T-helper 1 cell treated with Interleukin-12 subunit alpha and Interleukin-12 subunit beta and Interleukin-4 antibody, amounts not matched to agents 30 μg/mL and 1 μg/mL, for 36 hours (primary cell): ENCODE data around the gene SURF6.
"Not testable (repeated sequence)": the region's sequence is repeated elsewhere in the genome, so short reads cannot be mapped to it uniquely, and the experiment has no call there.

Experiments used
- H3K27ac Mint-ChIP-seq: one replicate; pipeline ENCODE4 v1.8.0; 2021; ENCODE audit warnings: mild to moderate bottlenecking, mixed read lengths
- H3K27me3 Mint-ChIP-seq: one replicate; pipeline ENCODE4 v1.8.0; 2021; ENCODE audit warnings: low read depth, mixed read lengths
- H3K36me3 Mint-ChIP-seq: one replicate; pipeline ENCODE4 v1.8.0; 2021; ENCODE audit warnings: low read depth, mixed read lengths
- H3K4me1 Mint-ChIP-seq: one replicate; pipeline ENCODE4 v1.8.0; 2021; ENCODE audit warnings: low read depth, mixed read lengths
- H3K4me3 Mint-ChIP-seq: one replicate; pipeline ENCODE4 v1.8.0; 2021; ENCODE audit warnings: mild to moderate bottlenecking, moderate library complexity, mixed read lengths
- H3K9me3 Mint-ChIP-seq: one replicate; pipeline ENCODE4 v1.8.0; 2021; ENCODE audit warnings: mixed read lengths

The SURF6 gene

DNA sequence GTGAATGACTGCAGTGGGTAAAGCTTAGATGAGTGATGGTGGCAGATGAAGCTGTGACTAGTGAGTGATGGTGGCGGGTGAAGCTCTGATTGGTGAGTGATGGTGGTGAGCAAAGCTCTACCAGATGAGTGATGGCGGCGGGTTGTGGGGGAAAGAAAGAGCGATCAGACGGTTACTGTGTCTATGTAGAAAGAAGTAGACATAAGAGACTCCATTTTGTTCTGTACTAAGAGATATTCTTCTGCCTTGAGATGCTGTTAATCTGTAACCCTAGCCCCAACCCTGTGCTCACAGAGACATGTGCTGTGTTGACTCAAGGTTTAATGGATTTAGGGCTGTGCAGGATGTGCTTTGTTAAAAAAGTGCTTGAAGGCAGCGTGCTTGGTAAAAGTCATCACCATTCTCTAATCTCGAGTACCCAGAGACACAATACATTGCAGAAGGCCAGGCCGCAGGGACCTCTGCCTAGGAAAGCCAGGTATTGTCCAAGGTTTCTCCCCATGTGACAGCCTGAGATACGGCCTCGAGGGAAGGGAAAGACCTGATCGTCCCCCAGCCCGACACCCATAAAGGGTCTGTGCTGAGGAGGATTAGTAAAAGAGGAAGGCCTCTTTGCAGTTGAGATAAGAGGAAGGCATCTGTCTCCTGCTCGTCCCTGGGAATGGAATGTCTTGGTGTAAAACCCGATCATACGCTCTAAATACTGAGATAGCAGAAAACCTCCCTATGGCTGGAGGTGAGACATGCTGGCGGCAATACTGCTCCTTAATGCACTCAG is 52.5 kb downstream of the SURF6 start:
- H3K4me3 Mint-ChIP-seq, H3K9me3 Mint-ChIP-seq, H3K4me1 Mint-ChIP-seq, H3K27ac Mint-ChIP-seq, H3K36me3 Mint-ChIP-seq: not testable (repeated sequence)
- peaks cover 11% of the 10 kb centered on the region for H3K27me3 Mint-ChIP-seq

DNA sequence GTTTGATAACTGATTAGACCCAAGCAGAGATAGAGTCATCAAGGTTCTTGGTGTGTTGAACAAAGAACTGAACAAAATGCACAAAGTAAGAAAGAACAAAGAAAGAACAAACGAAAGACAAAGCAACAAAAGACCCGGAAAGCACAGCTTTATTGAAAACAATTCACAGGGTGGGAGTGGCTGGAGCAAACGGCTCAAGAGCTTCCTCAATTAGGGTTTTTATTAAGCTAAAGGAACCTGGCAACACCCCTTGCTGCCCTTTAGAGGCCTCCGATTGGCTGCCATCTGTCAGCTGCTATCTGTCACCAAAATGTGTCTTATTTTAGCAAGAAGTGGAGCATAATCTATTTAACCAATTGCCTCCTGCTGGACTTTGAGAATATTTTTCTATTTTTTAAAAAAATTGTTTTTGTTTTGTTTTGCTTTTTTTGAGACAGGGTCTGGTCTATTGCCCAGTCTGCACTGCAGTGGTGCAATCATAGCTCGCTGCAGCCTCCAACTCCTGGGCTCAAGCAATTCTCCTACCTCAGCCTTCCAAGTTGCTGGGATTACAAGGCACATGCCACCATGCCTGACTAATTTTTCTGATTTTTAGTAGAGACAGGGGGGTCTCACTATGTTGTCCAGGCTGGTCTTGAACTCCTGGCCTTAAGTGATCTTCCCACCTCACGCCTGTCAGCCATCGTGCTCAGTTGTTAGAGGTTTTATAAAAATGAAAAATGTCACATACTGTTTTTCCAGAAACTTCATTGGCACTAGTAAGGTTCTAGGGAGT is 53.3 kb downstream of the SURF6 start:
- Mint-ChIP-seq H3K27ac (no peak overlapping the region), H3K4me1 (no peaks in the 10 kb centered on the region), H3K27me3 (peaks cover 18% of the 10 kb centered on the region), H3K36me3 (no peaks in the 10 kb centered on the region), H3K4me3 (no peak overlapping the region), H3K9me3 (no peaks in the 10 kb centered on the region)

GRCh38 chr9:133280392-133280791 is 55.6 kb downstream of the SURF6 start:
- no peak overlapping the region for H3K27ac Mint-ChIP-seq
- H3K27me3 Mint-ChIP-seq: peaks cover 31% of the 10 kb centered on the region
- H3K9me3 Mint-ChIP-seq: no peaks in the 10 kb centered on the region
- H3K36me3 Mint-ChIP-seq: no peaks in the 10 kb centered on the region
- no peak overlapping the region for H3K4me3 Mint-ChIP-seq
- H3K4me1 Mint-ChIP-seq: no peaks in the 10 kb centered on the region
